Lower leg skin (tissue), 3 donors: Measurements from ENCODE around the gene LRIG1.

Source experiments
- POLR2A ChIP-seq, 2 donors: fragments of 450-650 bp; IDR thresholded peaks; one replicate each; pipeline ENCODE4 v1.6.1; 2016 to 2017; ENCODE audit warnings: antibody characterized with exemption in 2 of 2, mild to moderate bottlenecking in 1 of 2, moderate library complexity in 1 of 2
- TF ChIP-seq, protein P1 (sequence below), 3 donors: fragments of 450-650 bp; IDR thresholded peaks; one replicate each; pipeline ENCODE4 v1.5.1; 2016; ENCODE audit warnings: antibody characterized with exemption in 3 of 3, mild to moderate bottlenecking in 3 of 3, moderate library complexity in 2 of 3

DNA sequence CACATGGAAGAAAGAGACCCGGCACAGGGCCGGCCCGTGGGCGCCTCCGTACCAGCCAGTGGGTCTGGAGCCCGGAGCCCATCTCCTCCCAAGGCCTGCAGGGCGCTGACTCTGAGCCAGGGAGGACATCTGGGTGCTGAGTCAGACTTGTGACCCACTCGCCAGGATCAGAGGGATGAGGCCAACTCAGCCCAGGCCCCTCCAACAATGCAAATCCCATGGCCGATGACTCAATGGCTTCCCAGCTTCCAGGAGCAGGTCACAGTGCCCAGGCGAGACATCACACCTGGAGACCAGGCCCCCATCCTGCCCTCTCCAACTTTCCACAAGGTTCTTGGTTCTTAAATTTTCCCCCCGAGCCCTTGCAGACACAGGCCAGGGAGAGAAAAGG, 95.1 kb downstream of the LRIG1 start:
- TF ChIP-seq, protein P1, sequence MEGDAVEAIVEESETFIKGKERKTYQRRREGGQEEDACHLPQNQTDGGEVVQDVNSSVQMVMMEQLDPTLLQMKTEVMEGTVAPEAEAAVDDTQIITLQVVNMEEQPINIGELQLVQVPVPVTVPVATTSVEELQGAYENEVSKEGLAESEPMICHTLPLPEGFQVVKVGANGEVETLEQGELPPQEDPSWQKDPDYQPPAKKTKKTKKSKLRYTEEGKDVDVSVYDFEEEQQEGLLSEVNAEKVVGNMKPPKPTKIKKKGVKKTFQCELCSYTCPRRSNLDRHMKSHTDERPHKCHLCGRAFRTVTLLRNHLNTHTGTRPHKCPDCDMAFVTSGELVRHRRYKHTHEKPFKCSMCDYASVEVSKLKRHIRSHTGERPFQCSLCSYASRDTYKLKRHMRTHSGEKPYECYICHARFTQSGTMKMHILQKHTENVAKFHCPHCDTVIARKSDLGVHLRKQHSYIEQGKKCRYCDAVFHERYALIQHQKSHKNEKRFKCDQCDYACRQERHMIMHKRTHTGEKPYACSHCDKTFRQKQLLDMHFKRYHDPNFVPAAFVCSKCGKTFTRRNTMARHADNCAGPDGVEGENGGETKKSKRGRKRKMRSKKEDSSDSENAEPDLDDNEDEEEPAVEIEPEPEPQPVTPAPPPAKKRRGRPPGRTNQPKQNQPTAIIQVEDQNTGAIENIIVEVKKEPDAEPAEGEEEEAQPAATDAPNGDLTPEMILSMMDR (IDR thresholded peaks at IDR 0.05), result no peak
- no peak for TF ChIP-seq POLR2A (IDR thresholded peaks at IDR 0.05)
